Mesodermal cell (in vitro differentiated cells): ENCODE data around the gene YBX3. TPM values are rescaled to one million over a fixed set of nuclear protein-coding genes. Genes with fewer than 3 reads are reported as not detected.
"Not testable (repeated sequence)": the region's sequence is repeated elsewhere in the genome, so short reads cannot be mapped to it uniquely, and the experiment has no call there.

ENCODE experiments used
- H3K27ac ChIP-seq: 2 replicates; pipeline ENCODE4 v1.7.0; 2013; ENCODE audit warnings: mild to moderate bottlenecking, low read depth, low read length, moderate library complexity; ENCODE audit not compliant: severe bottlenecking
- H3K36me3 ChIP-seq: 2 replicates; pipeline ENCODE4 v1.7.1; 2013; ENCODE audit warnings: mild to moderate bottlenecking, low read length, moderate library complexity; ENCODE audit not compliant: control insufficient read depth, insufficient read depth
- H3K4me1 ChIP-seq: one replicate; pipeline ENCODE4 v1.7.1; 2013; ENCODE audit warnings: mild to moderate bottlenecking, low read length; ENCODE audit not compliant: insufficient read depth, control insufficient read depth, poor library complexity, severe bottlenecking
- H3K4me3 ChIP-seq: 2 replicates; pipeline ENCODE4 v1.7.0; 2013; ENCODE audit warnings: low read length, control low read depth, mild to moderate bottlenecking; ENCODE audit not compliant: insufficient read depth, poor library complexity, severe bottlenecking; ENCODE audit errors: extremely low read depth
- H3K9me3 ChIP-seq: 2 replicates; pipeline ENCODE4 v1.7.1; 2013; ENCODE audit warnings: mild to moderate bottlenecking, low read length, moderate library complexity; ENCODE audit not compliant: control insufficient read depth
- WGBS, 2 experiments: methylation state at CpG; one replicate each; pipeline ENCODE4 v1.1.5; 2013; ENCODE audit warnings: missing lambda C conversion rate in 2 of 2; ENCODE audit not compliant: insufficient coverage in 2 of 2; 5-methylcytosine and 5-hydroxymethylcytosine counted together
- polyA plus RNA-seq, 2 experiments: library from polyadenylated mRNA; stranded (reverse); fragments of 50-300 nt; gene quantifications; one replicate each; pipeline ENCODE4 v1.2.3, GENCODE V29; 2013

Gene YBX3
- polyA plus RNA-seq (2013, experiment 1 of 2), result 326 TPM
- polyA plus RNA-seq (2013, experiment 2 of 2), result 349 TPM

DNA sequence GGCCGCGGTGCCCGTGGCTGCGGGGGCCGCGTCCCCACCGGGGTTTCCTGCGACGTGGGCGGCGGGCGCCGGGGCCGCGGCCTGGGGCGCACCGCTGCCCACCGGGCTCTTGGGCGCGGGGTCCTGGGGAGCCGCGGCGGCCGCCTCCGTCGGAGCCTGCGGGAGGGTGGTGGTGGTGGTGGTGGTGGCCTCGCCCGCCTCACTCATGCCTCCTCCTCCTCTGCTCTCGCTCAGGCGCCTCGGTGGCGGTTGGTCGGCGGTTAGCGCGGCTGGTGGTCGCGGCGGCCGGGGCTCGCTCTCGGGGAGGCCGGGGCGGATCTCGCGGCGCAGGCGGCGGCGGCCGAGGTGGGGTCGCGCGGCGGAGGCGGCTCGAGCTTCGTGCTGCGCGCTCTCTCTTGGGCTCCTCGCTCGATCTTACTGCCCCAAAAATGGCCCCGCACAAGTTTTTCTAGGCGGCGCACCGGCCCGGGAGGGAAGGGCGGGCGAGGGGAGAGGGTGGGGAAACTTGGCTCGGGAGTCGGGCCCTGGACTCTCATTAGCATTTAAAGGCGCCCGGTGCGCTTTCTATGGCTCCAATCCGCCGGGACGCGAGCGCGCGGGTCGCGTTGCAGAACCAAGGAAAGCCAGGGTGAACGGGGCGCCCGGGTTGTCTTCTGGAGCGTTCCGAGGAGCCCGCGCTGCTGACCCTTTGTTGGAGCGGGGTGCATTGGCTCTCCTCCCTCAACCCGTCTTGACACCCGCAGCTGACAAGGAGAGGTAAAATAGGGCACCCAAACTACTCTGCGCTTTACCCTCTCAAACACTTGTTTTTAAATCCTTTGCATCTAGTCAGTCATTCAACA is at the start of gene YBX3:
Gene YBX3 (minus strand): TSS at position 419 of the 842 bp plus-strand sequence. CDS start 212 bp downstream, at position 207.
- no peaks in the 10 kb centered on the region for H3K9me3 ChIP-seq
- WGBS, 2 experiments, result 0% methylated on average over 54 to 63 of the region's 95 CpGs

GRCh38 chr12:10771132-10771733 is 48.1 kb upstream of the YBX3 start:
- WGBS, 2 experiments, result no CpG with 5 or more reads among the region's 1 CpG
- no peak overlapping the region for H3K27ac ChIP-seq
- H3K4me1 ChIP-seq, result no peaks in the 10 kb centered on the region
- no peaks in the 10 kb centered on the region for H3K36me3 ChIP-seq
- no peak overlapping the region for H3K4me3 ChIP-seq
- H3K9me3 ChIP-seq, result no peaks in the 10 kb centered on the region

More for the DNA sequence above, at the start of gene YBX3:
- Histone ChIP-seq H3K36me3 (no peaks in the 10 kb centered on the region), H3K4me1 (peaks cover 21% of the 10 kb centered on the region), H3K4me3 (peak within 1 kb of the TSS; percentile 99), H3K27ac (peak within 1 kb of the TSS; percentile 82)

DNA sequence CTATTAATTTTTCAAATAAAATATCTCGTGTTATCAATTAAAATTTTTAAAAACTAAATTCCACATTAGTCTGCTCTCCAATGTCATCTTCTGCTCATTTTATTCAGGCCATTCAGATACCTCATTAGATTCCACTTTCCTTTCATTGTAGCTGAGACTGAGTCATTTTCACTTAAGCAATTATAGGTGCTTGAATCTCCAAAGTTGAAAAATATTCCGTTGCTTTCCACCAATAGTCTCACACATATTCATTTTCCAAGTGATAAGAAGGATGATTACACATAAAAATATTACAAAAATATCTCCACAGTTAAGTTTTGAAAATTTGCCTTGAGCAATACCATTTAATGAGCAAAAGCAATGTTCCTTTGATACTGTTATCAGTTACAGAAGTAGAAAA is 36.5 kb upstream of the YBX3 start:
- H3K9me3 ChIP-seq, result peaks cover 9% of the 10 kb centered on the region
- H3K36me3 ChIP-seq, result no peaks in the 10 kb centered on the region
- H3K27ac ChIP-seq, result no peak overlapping the region
- 80 to 100% methylated on average over 1 of the region's 2 CpGs for WGBS, 2 experiments
- no peaks in the 10 kb centered on the region for H3K4me1 ChIP-seq
- no peak overlapping the region for H3K4me3 ChIP-seq

DNA sequence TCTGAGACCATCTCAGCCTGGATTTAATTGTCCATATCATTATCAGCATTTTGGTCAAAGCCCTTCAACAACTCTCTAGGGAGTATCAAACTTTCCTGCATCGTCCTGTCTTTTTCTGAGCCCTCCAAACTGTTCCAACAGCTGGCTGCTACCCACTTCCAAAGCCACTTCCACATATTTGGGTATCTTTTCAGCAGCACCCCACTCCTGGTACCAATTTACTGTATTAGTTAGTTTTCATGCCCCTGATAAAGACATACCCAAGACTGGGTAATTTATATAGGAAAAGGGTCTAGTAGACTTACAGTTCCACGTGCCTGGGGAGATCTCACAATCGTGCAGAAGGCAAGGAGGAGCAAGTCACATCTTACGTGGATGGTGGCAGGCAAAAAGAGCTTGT is 33.1 kb upstream of the YBX3 start:
- peaks cover 9% of the 10 kb centered on the region for H3K9me3 ChIP-seq
- no peaks in the 10 kb centered on the region for H3K4me1 ChIP-seq
- no peak overlapping the region for H3K27ac ChIP-seq
- H3K36me3 ChIP-seq, result no peaks in the 10 kb centered on the region
- no peak overlapping the region for H3K4me3 ChIP-seq
- WGBS, 2 experiments, result 88 to 89% methylated on average over 3 to 4 of the region's 4 CpGs

- Histone ChIP-seq H3K4me1 (peaks cover 4% of the 10 kb centered on the region), H3K27ac (no peak overlapping the region), H3K36me3 (no peaks in the 10 kb centered on the region), H3K4me3 (no peak overlapping the region), H3K9me3 (peaks cover 9% of the 10 kb centered on the region)
- WGBS, 2 experiments, result 81 to 98% methylated on average over 3 of the region's 4 CpGs
These were observed 29.9 kb upstream of the YBX3 start for GRCh38 chr12:10753059-10753458.

DNA sequence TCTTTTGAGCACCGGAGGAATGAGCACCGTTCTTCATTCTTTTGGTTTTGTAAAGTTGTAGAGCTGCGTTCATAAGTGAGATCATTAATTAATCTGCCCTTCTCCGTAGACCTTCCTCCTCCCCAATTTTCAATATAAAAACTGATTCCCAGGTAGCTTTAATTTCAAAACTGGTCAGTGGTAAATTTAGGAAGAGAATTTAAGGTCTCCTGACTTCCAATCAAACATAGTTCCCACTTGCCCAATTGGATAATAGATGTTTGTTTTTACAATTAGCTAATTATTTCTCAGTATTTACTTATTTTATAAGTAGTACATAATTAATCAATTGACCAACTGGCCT is 27.2 kb upstream of the YBX3 start:
- Histone ChIP-seq H3K27ac (no peak overlapping the region), H3K36me3 (no peaks in the 10 kb centered on the region), H3K4me1 (peaks cover 4% of the 10 kb centered on the region), H3K4me3 (no peak overlapping the region), H3K9me3 (no peaks in the 10 kb centered on the region)
- no CpG with 5 or more reads among the region's 4 CpGs for WGBS, 2 experiments

DNA sequence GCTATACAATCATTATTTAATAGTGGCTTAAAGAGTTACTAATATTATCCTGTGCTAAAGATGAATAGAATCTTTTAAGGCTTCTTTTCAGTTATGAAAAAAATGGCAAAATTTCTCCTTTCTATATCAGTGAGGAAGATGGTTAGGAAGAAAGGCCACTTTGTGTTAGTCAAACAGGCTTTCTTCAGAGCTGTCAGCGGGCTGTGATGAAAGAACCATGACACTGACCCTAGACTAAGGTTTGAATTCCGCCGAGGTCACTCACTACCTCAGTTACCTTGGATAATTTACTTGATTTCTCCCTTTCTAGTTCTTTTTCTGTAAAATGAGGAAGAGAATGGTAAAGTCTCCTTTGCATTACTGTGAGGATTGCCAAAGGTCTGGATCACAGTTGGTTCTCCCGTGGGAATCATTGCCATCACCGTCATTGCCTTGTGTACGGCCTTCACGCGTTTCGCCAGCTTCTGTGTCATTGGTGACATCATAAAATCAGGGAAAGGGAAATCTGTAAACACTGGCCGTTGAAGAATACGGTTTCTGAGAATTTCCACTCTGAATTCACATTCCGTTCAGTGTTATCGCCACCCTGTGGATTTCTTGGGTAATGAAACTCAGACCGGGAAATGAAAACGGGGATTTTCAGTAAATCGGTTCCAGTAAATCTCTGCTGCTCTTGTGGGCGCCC is 26.7 kb upstream of the YBX3 start:
- Histone ChIP-seq H3K36me3 (no peaks in the 10 kb centered on the region), H3K4me3 (no peak overlapping the region), H3K4me1 (peaks cover 4% of the 10 kb centered on the region), H3K27ac (no peak overlapping the region), H3K9me3 (no peaks in the 10 kb centered on the region)
- 9 to 12% methylated on average over 10 to 13 of the region's 17 CpGs for WGBS, 2 experiments

- Histone ChIP-seq H3K27ac (no peak overlapping the region), H3K9me3 (no peaks in the 10 kb centered on the region), H3K4me1 (peaks cover 4% of the 10 kb centered on the region), H3K4me3 (no peak overlapping the region), H3K36me3 (no peaks in the 10 kb centered on the region)
- 64% methylated on average over 9 to 11 of the region's 11 CpGs for WGBS, 2 experiments
These were observed 24.6 kb upstream of the YBX3 start for GRCh38 chr12:10747730-10748129.

GRCh38 chr12:10743420-10743819 is 20.3 kb upstream of the YBX3 start:
- not testable (repeated sequence) for H3K4me3 ChIP-seq, H3K27ac ChIP-seq, H3K9me3 ChIP-seq, H3K4me1 ChIP-seq, H3K36me3 ChIP-seq
- WGBS, 2 experiments, result 92% methylated on average over 2 of the region's 6 CpGs; no CpG with 5 or more reads in 1 of the 2 experiments

- H3K4me1 ChIP-seq, result peaks cover 4% of the 10 kb centered on the region
- H3K9me3 ChIP-seq, result no peaks in the 10 kb centered on the region
- H3K27ac ChIP-seq, result no peak overlapping the region
- no peaks in the 10 kb centered on the region for H3K36me3 ChIP-seq
- no peak overlapping the region for H3K4me3 ChIP-seq
These were observed 18.7 kb upstream of the YBX3 start for GRCh38 chr12:10741845-10742244.
